ENCODE data around the gene EXOC3.

EXOC3 gene

GRCh38 chr5:456351-457194 lies 13.6 kb downstream of the EXOC3 start:
- FAIRE-seq (no peak), DNase-seq (ENCODE audit: low spot score) (no peak)

- no peak for FAIRE-seq
- DNase-seq (ENCODE audit: low spot score) = no peak
Measured at GRCh38 chr5:457195-457961, 14.4 kb downstream of the EXOC3 start.

- no peak for FAIRE-seq
- DNase-seq (ENCODE audit: low spot score) = no peak
Measured at GRCh38 chr5:458547-459353, 15.8 kb downstream of the EXOC3 start.

GRCh38 chr5:459562-460272 lies 16.7 kb downstream of the EXOC3 start:
- FAIRE-seq = no peak
- no peak for DNase-seq (ENCODE audit: low spot score)

GRCh38 chr5:460273-460625 lies 17.3 kb downstream of the EXOC3 start:
- DNase-seq (ENCODE audit: low spot score) = no peak
- FAIRE-seq = no peak

- DNase-seq (ENCODE audit: low spot score) (no peak), FAIRE-seq (no peak)
Measured at GRCh38 chr5:462051-462481, 19.1 kb downstream of the EXOC3 start.

GRCh38 chr5:463301-463700 lies 20.3 kb downstream of the EXOC3 start:
- FAIRE-seq = no peak
- no peak for DNase-seq (ENCODE audit: low spot score)

GRCh38 chr5:463952-464351 lies 21.0 kb downstream of the EXOC3 start:
- DNase-seq (ENCODE audit: low spot score) = no peak
- no peak for FAIRE-seq

- DNase-seq (ENCODE audit: low spot score) (no peak), FAIRE-seq (no peak)
Measured at GRCh38 chr5:464446-464842, 21.5 kb downstream of the EXOC3 start.

GRCh38 chr5:464843-465590 lies 22.0 kb downstream of the EXOC3 start:
- DNase-seq (ENCODE audit: low spot score) = no peak
- FAIRE-seq = no peak

GRCh38 chr5:465591-466403 lies 22.8 kb downstream of the EXOC3 start:
- no peak for DNase-seq (ENCODE audit: low spot score)
- no peak for FAIRE-seq

GRCh38 chr5:466661-467310 lies 23.8 kb downstream of the EXOC3 start:
- DNase-seq (ENCODE audit: low spot score) (no peak), FAIRE-seq (no peak)

GRCh38 chr5:468401-468800 lies 25.4 kb downstream of the EXOC3 start:
- DNase-seq (ENCODE audit: low spot score) = no peak
- FAIRE-seq = no peak

GRCh38 chr5:469752-470483 lies 26.9 kb downstream of the EXOC3 start:
- DNase-seq (ENCODE audit: low spot score) (no peak), FAIRE-seq (no peak)

GRCh38 chr5:470961-471749 lies 28.2 kb downstream of the EXOC3 start:
- DNase-seq (ENCODE audit: low spot score) (no peak), FAIRE-seq (peak; percentile 58)

- DNase-seq (ENCODE audit: low spot score) (no peak), FAIRE-seq (no peak)
Measured at GRCh38 chr5:471750-472058, 28.7 kb downstream of the EXOC3 start.

- no peak for DNase-seq (ENCODE audit: low spot score)
- no peak for FAIRE-seq
Measured at GRCh38 chr5:472076-472655, 29.2 kb downstream of the EXOC3 start.

All from urothelium cell line (cell line).